ENCODE data around the gene KIRREL2.
"Not testable (repeated sequence)": the region's sequence is repeated elsewhere in the genome, so short reads cannot be mapped to it uniquely, and the experiment has no call there.

The KIRREL2 gene

DNA sequence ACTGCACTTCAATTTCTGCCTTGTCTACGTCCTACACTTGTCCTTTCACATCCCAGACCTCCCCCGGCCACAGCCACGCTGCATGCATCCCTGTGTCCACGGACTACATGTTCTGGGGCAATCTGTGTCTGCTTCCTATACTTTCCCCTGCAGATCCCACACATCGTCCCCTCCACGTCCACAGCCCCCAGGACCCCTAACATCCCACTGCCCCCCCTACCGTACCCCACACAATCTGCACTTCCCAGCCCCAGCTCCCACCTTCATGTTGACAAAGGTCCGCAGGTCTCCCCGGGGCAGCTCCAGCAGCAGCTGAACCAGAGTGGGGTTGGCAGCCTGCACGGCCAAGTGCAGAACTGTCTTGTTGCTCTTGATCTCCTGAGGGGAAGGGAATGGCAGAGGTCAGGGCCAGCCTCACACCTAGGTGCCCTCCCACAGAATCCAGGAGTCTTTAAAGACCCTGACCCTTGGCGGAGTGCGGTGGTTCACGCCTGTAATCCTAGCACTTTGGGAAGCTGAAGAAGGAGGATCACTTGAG, 33.5 kb downstream of the KIRREL2 start:
- no peak for DNase-seq
- in situ Hi-C loops (cut with MboI; ENCODE audit: low pct_unique_long_range_greater_than_20kb, low sequenced_read_pairs) = no loop called here

DNA sequence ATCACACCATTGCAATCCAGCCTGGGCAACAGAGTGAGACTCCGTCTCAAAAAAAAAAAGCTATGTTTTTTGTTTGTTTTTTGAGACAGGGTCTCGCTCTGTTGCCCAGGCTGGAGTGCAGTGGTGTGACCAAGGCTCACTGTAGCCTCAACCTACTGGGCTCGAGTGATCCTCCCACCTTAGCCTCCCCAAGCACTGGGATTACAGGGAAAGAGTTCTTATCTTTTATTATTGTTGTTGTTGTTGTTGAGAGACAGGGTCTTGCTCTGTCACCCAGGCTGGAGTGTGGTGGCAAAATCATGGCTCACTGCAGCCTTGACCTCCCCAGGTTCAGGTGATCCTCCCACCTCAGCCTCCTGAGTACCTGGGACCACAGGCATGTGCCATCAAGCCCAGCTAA, 35.1 kb downstream of the KIRREL2 start:
- DNase-seq; in situ Hi-C loops (cut with MboI; ENCODE audit: low pct_unique_long_range_greater_than_20kb, low sequenced_read_pairs): not testable (repeated sequence)

DNA sequence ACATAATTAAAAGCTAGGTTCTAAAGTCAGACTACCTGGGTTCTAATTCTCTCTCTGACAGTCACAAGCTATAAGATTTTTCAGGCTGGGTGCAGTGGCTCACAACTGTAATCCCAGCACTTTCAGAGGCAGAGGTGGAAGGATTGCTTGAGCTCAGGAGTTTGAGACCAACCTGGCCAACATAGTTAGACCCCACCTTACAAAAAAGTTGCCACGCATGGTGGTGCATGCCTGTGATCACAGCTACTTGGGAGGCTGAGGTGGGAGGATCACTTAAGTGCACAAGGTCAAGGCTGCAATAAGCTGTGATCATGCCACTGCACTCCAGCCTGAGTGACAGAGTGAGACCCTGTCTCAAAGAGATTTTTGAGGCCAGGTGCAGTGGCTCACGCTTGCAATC, 37.6 kb downstream of the KIRREL2 start:
- in situ Hi-C loops (cut with MboI; ENCODE audit: low pct_unique_long_range_greater_than_20kb, low sequenced_read_pairs) = no loop called here
- DNase-seq = no peak

DNA sequence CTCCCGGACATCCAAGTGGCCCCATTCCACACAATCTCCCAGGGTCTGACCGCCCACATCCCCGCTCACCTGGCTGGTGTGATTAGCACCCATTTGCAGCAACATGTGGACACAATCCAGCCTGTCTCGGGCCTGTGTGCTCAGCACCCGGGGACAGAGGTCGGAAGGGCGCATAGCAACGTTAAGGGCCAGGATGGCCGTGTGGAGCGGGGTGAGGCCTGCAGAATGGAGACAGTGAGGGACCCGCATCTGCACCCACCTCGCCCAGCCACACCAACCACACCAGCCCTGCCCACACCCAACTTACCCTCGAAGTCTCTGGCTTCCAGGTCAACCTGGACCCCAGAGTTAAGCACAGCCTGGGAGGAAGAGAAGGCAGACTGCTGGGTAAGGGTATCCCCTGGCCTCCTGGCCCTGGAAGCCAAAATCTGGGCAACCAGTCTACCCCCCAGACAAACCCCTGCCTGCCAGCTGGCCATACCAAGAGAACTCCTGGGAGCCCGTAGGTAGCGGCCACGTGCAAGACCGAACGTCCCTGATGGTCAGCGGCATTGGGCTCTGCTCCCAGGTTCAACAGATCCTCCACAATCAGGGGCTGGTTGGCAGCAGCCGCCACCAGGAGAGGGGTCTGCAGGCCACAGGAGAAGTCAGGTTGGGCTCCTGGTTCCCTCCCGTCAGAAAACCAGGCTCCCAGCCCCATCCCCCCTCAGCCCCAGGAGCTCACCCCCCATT, 39.4 kb downstream of the KIRREL2 start:
- in situ Hi-C loops (cut with MboI; ENCODE audit: low pct_unique_long_range_greater_than_20kb, low sequenced_read_pairs) = no loop called here
- DNase-seq = no peak

DNA sequence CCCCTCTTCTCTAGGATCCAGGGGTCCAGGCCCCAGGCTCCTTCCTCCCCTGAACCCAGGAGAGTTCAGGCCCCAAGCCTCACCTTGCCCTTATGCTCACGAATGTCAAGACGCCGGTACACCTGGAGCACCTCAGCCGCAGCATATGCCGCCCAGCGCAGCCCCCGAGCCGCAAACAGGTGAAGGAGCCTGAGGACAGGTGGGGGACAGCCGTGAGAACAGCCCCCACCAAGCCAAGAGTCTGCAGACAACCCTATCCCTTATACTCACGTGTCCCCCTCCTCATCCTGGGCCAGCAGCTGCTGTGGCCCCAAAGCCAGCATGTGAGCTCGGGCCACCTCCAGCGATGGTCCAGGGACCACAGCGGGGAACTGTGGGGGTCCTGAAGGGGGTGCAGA, 39.9 kb downstream of the KIRREL2 start:
- in situ Hi-C loops (cut with MboI; ENCODE audit: low pct_unique_long_range_greater_than_20kb, low sequenced_read_pairs) = no loop called here
- no peak for DNase-seq

DNA sequence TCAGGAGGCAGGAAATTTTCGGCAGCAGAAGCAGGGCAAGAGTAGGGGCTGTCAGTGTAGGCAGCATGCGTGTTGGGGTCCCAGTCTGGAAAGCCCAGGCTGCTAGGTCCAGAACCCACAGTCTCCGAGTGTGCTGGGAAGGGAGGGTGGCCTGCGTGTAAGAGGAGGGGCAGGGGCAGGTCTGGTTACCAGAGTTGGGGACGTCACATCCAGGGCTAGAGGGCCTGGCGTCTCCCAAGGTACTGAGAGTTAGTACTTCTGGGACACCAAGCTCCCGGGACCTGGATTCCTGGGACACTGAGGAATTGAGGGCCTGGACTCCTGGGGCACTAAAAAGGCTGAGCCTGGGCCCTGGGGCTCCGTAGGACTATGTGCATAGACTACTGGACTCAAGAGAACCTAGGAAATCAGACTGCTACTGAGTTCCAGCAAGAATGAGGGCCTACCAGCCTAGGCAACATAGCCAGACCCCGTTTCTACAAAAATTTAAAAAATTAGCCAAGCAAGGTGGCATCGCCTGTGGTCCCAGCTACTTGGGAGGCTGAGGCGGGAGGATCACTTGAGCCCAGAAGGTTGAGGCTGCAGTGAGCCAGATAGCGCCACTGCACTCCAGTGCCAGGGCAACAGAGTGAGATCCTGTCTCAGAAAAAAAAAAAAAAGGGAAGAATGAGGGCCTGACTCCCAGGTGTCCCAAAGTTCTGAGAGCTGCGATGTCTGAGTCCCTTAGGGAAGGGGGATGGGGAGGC, 41.2 kb downstream of the KIRREL2 start:
- in situ Hi-C loops (cut with MboI; ENCODE audit: low pct_unique_long_range_greater_than_20kb, low sequenced_read_pairs) = no loop called here
- no peak for DNase-seq

DNA sequence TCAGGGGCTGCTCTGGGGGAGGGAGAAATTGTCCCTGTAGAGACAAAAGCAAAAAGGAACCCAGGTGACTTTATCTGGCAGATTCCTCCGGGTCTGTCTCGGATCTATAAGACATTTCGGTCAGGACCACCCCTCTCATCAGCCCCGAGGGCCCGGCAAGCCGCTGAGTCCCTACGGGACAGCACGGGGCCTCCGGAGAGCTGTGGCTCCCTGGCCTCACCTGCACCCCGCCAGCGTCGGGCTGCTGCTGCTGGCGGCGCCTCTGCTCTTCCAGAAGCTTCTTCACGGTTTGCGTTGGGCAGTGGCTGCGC, 41.7 kb downstream of the KIRREL2 start:
- no peak for DNase-seq
- in situ Hi-C loops (cut with MboI; ENCODE audit: low pct_unique_long_range_greater_than_20kb, low sequenced_read_pairs) = no loop called here

DNA sequence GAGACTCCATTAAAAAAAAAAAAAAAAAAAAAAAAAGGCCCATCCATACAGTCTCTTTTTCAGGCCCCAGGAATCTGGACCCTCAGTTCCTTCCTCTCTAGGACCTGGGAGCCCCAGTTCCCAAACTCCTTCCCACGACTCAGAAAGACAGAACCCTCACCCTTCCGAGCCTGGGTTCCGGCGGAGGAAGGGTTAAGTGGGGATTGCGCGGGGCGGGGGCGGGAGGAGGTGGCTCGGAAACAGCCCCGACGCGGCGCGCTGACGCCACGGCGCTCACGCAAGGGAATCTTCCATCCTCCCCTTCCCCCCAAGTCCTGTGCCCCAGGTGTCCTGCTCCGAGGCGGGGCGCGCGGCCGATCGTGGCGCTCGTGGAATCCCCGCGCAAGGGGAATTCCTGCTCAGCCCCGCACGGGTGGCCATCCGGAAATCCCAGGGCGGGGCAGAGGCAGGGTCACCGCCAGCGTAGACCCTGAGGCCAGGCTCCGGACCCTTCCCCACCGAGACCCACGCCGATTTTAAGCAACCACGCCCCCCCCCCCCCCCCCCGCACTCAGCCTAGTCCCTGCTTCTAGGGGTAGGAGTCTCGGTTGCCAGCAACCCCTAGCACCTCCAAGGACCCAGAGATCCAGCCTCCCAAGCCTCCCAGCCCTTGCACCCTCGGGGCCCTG, 43.0 kb downstream of the KIRREL2 start:
- in situ Hi-C loops (cut with MboI; ENCODE audit: low pct_unique_long_range_greater_than_20kb, low sequenced_read_pairs) = no loop called here

DNA sequence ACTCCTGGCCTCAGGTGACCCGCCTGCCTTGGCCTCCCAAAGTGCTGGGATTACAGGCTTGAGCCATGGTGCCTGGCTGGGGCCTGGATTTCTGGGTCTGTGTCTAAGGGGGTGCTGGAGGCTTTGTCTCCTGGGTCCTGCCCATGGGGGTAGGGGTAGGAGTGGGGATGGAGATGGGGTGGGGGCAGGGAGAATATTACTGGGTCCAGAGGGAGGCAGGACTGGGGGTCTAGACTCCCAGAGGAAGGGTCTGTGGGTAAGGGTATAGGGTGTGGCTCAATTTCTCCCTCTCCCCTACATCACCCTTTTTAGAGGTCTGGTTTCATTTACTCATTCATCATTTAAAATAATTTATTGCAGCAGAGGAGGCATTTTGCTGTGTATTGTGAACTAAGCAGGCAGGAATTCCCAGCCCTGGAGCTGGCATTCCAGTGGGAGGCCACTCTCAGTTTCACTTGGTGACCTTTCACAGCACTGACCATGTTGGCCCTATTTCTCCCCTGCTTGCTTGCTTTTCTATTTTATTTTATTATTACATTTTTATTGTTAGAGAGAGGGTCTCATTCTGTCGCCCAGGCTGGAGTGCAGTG, 44.4 kb downstream of the KIRREL2 start:
- in situ Hi-C loops (cut with MboI; ENCODE audit: low pct_unique_long_range_greater_than_20kb, low sequenced_read_pairs) = no loop called here
- no peak for DNase-seq

More for the DNA sequence above, 43.0 kb downstream of the KIRREL2 start:
- peak; percentile 88 for DNase-seq

DNA sequence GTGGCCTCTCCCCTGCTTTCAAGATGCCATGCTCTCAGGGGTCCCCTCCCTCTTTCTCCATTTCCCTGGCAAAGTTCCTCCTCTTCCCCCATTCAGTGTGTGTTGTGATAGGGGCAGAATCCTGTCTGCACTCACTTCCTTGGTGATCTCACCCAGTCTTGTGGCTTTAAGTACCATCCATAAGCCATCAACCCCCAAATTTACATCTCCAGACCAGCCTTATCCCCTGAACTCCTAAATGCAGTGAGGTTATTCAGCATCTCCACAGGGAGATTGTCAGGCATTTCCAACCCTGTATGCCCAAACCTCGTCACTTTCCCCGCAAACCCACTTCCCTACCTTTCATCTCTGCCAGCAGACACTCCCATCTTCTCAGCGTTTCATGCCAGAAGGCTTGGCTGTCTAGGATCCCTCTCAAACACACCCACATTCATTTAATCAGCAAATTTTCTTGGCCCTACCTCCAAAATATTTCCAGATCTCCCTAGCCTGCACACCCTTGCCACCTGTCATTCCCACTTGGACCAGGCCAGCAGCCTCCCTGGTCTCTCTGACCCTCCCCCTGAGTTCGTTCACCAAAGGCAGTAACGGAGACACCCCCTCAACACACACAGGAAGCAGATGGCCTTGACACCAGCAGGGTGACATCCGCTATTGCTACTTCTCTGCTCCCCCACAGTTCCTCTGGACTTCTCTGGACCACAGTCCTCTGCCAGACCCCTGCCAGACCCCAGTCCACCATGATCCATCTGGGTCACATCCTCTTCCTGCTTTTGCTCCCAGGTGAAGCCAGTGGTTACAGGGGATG, 45.3 kb downstream of the KIRREL2 start, which contains the start of gene HCST:
TSS of gene HCST (plus strand) at position 676 of the 808 bp plus-strand sequence. CDS start at position 741, 65 bp downstream.
- in situ Hi-C loops (cut with MboI; ENCODE audit: low pct_unique_long_range_greater_than_20kb, low sequenced_read_pairs) = no loop called here
- DNase-seq = peak; percentile 88

DNA sequence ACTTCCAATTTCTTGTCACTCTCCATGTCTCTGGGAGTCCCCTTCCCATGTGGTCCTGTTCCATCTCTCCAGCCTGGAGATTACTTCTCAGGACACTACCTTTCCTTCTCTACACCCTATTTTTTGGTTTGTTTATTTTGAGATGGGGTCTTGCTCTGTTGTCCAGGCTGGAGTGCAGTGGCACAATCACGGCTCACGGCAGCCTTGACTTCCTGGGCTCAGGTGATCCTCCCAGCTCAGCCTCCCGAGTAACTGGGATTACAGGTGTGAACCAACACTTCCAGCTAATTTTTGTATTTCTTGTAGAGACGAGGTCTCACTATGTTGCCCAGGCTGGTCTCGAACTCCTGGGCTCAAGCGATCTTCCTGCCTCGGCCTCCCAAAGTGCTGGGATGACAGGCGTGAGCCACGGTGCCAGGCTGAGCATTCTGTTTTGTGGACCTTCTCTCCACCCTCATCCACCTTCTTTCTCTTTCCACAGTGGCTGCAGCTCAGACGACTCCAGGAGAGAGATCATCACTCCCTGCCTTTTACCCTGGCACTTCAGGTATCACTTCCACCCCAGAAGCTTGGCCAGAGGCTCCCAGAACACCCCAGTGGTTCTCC, 46.3 kb downstream of the KIRREL2 start:
- DNase-seq = no peak
- in situ Hi-C loops (cut with MboI; ENCODE audit: low pct_unique_long_range_greater_than_20kb, low sequenced_read_pairs) = no loop called here

DNA sequence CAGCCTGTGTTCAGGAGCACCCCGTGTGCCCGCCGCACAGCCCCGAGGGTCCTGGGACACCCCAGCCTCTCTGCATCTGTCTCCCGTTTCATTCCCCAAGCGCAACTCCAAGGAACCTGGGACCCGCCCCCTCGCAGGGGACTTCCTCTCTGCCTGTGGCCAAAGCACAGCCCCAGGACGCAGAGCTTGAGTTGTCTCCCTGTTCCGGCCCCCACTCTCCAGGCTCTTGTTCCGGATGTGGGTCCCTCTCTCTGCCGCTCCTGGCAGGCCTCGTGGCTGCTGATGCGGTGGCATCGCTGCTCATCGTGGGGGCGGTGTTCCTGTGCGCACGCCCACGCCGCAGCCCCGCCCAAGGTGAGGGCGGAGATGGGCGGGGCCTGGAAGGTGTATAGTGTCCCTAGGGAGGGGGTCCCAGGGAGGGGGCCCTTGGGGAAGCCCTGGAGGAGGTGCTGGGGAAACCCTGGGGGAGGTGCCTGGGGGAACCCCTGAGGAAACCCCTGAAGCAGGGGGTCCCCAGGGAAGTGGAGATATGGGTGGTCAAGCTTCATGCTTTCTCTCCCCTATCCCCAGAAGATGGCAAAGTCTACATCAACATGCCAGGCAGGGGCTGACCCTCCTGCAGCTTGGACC, 47.0 kb downstream of the KIRREL2 start:
- DNase-seq = peak; percentile 97
- in situ Hi-C loops (cut with MboI; ENCODE audit: low pct_unique_long_range_greater_than_20kb, low sequenced_read_pairs) = no loop called here

DNA sequence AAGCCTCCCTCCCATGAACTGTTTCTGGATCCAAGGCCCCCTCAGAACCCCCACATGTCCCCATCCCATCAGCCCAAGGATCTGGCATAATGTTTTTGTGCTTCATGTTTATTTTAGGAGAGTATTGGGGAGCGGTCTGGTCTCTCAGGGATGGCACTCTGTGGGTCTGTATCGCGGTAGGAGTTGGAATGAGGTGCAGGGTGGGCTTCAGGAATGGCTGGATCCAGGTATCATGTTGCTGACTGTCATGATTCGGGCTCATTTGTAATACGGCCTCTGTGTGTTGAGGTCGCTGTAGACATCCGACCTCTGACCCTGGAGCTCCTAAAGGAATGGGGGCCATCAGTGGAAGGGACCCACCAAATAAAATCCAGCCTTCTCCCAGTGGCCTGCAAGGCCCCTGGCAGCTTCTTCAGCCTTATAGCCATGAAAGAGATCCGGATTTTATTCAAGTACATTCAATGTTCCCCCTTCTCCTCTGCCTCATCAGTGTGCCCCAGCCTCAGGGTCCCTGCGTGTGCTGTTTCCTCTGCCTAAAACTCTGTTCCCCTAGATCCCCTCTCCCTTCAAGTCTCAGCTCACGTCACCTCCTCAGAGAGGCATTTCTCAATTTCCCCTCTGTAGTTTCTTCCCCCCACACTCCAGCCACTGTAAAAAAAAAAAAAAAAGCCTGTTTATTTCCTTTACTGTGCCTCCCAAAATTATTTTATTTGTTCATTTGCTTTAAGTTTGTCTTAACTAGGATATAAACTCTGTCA, 47.8 kb downstream of the KIRREL2 start:
- DNase-seq = peak; percentile 60
- in situ Hi-C loops (cut with MboI; ENCODE audit: low pct_unique_long_range_greater_than_20kb, low sequenced_read_pairs) = no loop called here

DNA sequence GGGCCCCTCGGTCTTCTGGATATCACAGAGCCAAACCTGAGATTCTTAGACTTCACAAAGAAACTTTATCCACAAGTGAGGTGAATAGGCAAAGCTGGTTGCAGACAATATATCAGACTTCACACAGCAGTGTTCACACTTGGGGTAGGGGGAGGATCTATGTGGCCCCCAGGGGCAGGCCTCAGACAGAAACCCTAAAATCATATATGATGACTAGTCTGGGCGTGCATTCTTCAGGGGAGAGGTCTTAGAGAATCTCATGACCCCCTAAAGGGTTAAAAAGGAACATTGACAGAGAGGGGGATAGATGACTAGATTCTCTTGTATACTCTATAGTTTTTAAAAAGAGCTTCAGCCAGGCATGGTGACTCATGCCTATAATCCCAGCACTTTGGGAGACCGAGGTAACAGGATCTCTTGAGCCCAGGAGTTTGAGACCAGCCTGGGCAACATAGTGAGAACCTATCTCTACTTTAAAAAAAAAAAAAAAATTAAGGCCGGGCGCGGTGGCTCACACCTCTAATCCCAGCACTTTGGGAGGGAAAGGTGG, 48.5 kb downstream of the KIRREL2 start:
- in situ Hi-C loops (cut with MboI; ENCODE audit: low pct_unique_long_range_greater_than_20kb, low sequenced_read_pairs) = no loop called here
- DNase-seq = no peak

DNA sequence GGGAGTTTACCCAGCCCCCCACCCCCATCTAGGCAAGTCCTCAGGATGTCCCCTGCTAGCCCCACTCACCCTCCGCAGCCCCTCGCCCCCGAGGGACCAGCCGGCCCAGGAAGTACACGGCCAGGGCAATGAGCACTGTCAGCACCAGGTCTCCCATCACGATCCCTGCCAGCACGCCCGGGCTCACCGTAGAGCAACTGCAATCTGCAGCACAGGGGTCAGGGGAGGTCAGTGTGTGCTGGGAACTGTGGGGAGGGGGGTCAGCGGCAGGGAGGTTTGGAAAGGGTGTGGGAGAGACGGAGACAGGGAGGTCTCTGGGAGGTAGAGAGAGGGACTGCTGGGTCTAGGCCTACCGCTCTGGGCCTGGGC, 50.6 kb downstream of the KIRREL2 start:
- DNase-seq = no peak
- in situ Hi-C loops (cut with MboI; ENCODE audit: low pct_unique_long_range_greater_than_20kb, low sequenced_read_pairs) = no loop called here

DNA sequence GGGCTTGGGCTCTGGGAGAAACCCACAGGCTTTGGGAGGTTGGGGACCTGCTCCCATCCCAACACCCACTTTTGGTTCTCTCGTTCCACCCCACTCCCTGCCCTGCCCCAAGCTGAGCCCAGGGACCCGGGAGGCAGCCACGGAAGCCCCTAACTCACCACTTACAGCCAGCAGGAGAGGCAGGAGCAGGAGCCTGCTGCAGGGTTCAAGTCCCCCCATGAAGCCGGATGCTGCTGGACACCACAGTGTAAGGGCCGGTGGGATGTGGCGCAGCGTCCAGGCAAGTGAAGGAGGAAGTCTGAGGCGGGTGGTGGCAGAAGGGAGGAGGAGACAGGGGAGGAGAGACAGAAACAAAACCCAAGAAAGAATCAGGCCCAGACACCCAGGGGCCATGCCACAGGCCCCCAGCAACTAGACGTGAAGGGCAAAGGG, 51.3 kb downstream of the KIRREL2 start, which contains the start of gene TYROBP:
TSS of gene TYROBP (minus strand) at position 286 of the 432 bp plus-strand sequence. CDS start at position 219, 67 bp downstream.
- in situ Hi-C loops (cut with MboI; ENCODE audit: low pct_unique_long_range_greater_than_20kb, low sequenced_read_pairs) = no loop called here
- peak; percentile 53 for DNase-seq
